NCI-H1694 (cell line): ENCODE data around the gene COL28A1.

Experiments used
- DNase-seq: peaks from one replicate; lab custom pipeline; 2025; lab: John Stamatoyannopoulos, UW

The COL28A1 gene

GRCh38 chr7:7330997-7331396, 204.7 kb downstream of the COL28A1 start:
- DNase-seq = no peak

DNA sequence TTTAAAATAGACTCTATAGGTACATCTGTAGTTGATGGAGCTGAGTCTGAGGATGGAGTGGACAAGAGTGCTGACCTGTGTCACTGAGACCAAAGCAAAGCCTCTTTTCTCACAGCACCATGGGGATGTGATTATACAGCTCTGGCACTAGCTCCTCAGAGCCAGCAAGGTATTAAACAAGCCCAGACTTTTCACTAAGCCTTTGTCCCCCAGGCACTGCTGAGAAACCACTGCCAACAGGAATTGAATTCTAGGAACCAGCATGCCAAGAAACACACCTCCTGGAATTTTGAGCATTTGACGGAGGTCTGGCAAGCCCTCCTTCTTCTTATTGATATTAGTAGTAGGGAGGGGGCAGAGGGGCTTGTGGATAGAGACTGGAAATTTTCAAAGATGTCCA, 206.3 kb downstream of the COL28A1 start:
- DNase-seq = no peak

DNA sequence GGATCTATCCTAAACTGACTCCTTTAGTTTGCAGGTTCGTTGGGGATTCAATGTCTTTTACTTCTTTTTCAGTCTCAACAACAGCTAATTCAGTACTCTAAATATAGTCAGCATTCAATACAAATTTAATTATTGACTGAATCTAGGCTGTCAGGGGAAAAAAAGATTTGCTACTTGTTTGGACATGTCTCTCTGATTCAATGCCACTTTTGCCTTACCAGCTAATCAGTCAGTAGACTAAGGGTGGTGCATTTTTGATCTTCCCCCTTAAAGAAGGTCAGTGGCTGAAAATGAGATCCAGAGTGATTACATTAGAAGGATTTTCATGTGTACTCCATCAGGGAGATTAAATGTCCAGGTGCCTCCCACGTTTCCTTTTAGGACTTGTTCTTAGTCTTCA, 208.2 kb downstream of the COL28A1 start:
- DNase-seq = no peak

DNA sequence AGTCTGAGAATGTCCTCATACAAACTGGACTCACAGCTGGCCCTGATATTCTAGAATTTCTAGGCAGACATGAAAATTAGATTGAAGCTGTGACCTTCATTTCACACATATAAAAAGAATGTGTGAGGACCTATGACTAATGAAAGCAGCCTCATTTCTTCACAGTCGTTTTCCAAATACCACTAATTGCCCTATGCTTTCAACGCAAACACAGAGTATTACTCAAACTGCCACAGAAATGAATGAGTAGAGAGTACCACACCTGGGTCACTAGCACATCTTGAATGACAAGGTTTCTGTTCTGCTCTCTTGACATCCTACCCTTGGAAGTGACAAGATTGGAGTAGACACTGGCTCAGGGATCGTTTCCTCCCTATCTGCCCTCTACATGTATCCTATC, 211.0 kb downstream of the COL28A1 start:
- DNase-seq = no peak

DNA sequence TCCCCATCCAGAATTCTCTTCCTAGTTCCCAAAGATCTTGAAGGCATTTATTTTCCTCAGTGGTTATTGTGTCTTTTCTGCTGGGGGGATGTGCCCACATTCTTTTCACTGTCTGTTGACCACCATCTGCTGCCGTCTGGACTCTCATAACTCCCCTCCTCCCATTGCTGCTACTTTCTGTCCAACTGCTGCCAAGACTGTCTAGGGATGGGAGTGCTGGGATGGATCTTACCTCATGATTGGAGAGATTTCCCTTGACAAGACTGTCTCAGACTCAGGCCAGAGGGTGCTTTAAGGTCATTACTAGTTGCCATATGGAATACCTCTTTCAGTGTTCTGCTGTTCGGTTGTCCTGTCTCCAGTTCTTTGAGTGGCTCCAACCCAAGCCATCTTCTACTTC, 211.8 kb downstream of the COL28A1 start:
- DNase-seq = no peak

GRCh38 chr7:7323352-7323751, 212.3 kb downstream of the COL28A1 start:
- DNase-seq = no peak

- DNase-seq = no peak
Observed at GRCh38 chr7:7321681-7322080, 214.0 kb downstream of the COL28A1 start.

DNA sequence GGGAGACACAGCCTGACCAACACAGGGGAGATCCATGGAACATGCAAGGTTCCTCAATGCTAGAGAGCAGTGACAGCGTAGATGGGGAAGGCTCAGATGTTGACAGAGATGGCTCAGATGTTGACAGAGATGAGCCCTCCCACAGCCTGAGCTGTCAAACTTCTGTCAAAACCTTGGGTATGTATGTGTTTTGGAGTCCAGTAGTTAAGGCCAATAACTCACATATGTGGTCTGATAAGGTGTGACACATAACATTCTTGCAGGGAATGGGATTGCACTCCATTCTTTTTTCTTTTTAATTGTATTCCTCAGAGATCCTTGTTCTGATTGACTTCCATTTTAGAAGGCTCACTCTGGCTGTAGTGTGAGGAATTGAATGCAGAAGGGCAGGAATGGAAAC, 217.1 kb downstream of the COL28A1 start:
- DNase-seq = no peak

GRCh38 chr7:7317850-7318249, 217.8 kb downstream of the COL28A1 start:
- no peak for DNase-seq

DNA sequence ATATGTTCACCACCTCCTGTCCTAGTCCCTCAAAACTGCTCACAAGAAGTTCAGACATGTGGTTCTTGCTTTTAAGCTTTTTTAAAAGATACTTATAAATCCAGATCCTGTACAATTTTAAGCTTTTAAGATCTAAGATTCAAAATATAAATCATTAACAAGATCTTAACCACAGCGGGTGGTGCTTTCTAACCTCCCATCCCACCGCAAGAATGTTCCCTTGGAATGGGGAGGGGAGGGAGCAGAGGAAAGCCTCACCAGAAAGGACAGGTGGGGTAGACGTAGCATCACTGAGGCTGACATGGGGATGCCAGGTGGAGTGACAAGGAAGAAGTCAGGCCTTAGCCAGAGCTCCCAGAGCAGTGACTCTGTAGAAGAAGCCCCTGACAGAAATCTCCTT, 219.8 kb downstream of the COL28A1 start:
- no peak for DNase-seq

- DNase-seq = no peak
Observed at GRCh38 chr7:7312323-7312722, 223.3 kb downstream of the COL28A1 start.

- DNase-seq = no peak
Observed at GRCh38 chr7:7311001-7311400, 224.7 kb downstream of the COL28A1 start.

- no peak for DNase-seq
Observed at GRCh38 chr7:7309203-7309602, 226.5 kb downstream of the COL28A1 start.
